Brain microvascular endothelial cell (primary cell): ENCODE data around the gene SPPL2B.

Experiments used
- DNase-seq: peaks from one replicate; pipeline ENCODE4 v3.0.0-alpha.2; 2020
- H3K27ac ChIP-seq: fragments of 250-450 bp; sonication (Bioruptor Pico); 2 replicates; pipeline ENCODE4 v1.5.1; 2020; ENCODE audit warnings: mild to moderate bottlenecking, moderate library complexity
- H3K27me3 ChIP-seq: fragments of 250-450 bp; sonication (Bioruptor Pico); replicated peaks from 2 replicates; pipeline ENCODE4 v1.5.1; 2020; ENCODE audit warnings: mild to moderate bottlenecking
- H3K36me3 ChIP-seq: fragments of 250-450 bp; sonication (Bioruptor Pico); replicated peaks from 2 replicates; pipeline ENCODE4 v1.5.1; 2020; ENCODE audit warnings: mild to moderate bottlenecking
- H3K4me3 ChIP-seq: 2 replicates; pipeline ENCODE4 v1.5.1; 2011; ENCODE audit warnings: low read depth, mild to moderate bottlenecking, control low read depth, low read length, moderate library complexity
- CTCF ChIP-seq: IDR thresholded peaks from 2 replicates; pipeline ENCODE4 v1.5.1; 2011; ENCODE audit warnings: low read depth, mild to moderate bottlenecking, moderate library complexity, low read length, control low read depth, inconsistent platforms; ENCODE audit errors: missing control alignments
- in situ Hi-C: cut with HindIII; loops from 2 replicates; pipeline ENCODE4 v1.10.0; 2017; ENCODE audit warnings: low sequenced_read_pairs, low pct_ligation_motif_present

Gene SPPL2B

GRCh38 chr19:2329501-2329916, 1.0 kb downstream of the SPPL2B start:
- no peak for DNase-seq
- H3K27ac ChIP-seq, result no peak overlapping the region
- H3K4me3 ChIP-seq, result peak overlapping the region; percentile 92
- in situ Hi-C loops, result loop anchor here (5.0 kb wide), 1 partner anchor 92 kb away; the partner anchor contains the start of genes PLEKHJ1 and SF3A2
- no peaks in the 10 kb centered on the region for H3K36me3 ChIP-seq
- no peaks in the 10 kb centered on the region for H3K27me3 ChIP-seq
- TF ChIP-seq CTCF, result no peak

- no peak overlapping the region for H3K4me3 ChIP-seq
- in situ Hi-C loops, result no loop called here
- no peak overlapping the region for H3K27ac ChIP-seq
These were observed 1.8 kb downstream of the SPPL2B start for GRCh38 chr19:2330255-2330631.

GRCh38 chr19:2330632-2331284, 2.3 kb downstream of the SPPL2B start:
- DNase-seq, result no peak
- no peaks in the 10 kb centered on the region for H3K36me3 ChIP-seq
- H3K27ac ChIP-seq, result no peak overlapping the region
- no peak overlapping the region for H3K4me3 ChIP-seq
- H3K27me3 ChIP-seq, result no peaks in the 10 kb centered on the region
- in situ Hi-C loops, result no loop called here
- TF ChIP-seq CTCF, result no peak

More at GRCh38 chr19:2330255-2330631, 1.8 kb downstream of the SPPL2B start:
- no peaks in the 10 kb centered on the region for H3K36me3 ChIP-seq
- no peak for DNase-seq
- no peak for TF ChIP-seq CTCF
- no peaks in the 10 kb centered on the region for H3K27me3 ChIP-seq

GRCh38 chr19:2331601-2332246, 3.2 kb downstream of the SPPL2B start:
- Histone ChIP-seq H3K36me3 (no peaks in the 10 kb centered on the region), H3K27ac (no peak overlapping the region), H3K27me3 (no peaks in the 10 kb centered on the region), H3K4me3 (no peak overlapping the region)
- TF ChIP-seq CTCF, result no peak
- DNase-seq, result no peak
- in situ Hi-C loops, result no loop called here

- Histone ChIP-seq H3K4me3 (no peak overlapping the region), H3K27ac (no peak overlapping the region), H3K27me3 (no peaks in the 10 kb centered on the region), H3K36me3 (no peaks in the 10 kb centered on the region)
- in situ Hi-C loops, result no loop called here
- no peak for TF ChIP-seq CTCF
- no peak for DNase-seq
These were observed 4.0 kb downstream of the SPPL2B start for GRCh38 chr19:2332341-2333026.
